ENCODE results near the gene OR13A1.
"Not testable (repeated sequence)": the region's sequence is repeated elsewhere in the genome, so short reads cannot be mapped to it uniquely, and the experiment has no call there.

OR13A1 gene, protein sequence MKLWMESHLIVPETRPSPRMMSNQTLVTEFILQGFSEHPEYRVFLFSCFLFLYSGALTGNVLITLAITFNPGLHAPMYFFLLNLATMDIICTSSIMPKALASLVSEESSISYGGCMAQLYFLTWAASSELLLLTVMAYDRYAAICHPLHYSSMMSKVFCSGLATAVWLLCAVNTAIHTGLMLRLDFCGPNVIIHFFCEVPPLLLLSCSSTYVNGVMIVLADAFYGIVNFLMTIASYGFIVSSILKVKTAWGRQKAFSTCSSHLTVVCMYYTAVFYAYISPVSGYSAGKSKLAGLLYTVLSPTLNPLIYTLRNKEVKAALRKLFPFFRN

DNA sequence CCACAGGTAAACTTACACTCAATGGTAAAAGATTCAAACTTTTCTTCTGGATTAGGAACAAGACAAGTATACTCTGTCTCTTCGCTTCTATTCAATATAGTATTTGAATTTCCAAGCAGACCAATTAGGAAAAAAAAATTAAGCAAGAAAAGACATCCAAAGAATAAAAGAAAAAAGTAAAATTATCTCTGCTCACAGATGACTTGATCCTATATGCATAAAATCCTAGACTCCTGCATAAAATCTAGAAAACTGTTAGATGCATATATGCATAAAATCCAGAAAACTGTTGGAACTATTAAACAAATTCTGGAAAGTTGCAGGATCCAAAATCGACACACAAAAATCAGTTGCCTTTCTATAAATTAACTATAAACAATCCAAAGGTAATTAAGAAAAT is at the start of gene OR13A1:
Gene OR13A1, minus strand, starts transcription at position 101 of the 400 bp plus-strand sequence. CDS start 11,186 bp downstream, outside the sequence.
- DNase-seq (ENCODE audit: low spot score): no peak

DNA sequence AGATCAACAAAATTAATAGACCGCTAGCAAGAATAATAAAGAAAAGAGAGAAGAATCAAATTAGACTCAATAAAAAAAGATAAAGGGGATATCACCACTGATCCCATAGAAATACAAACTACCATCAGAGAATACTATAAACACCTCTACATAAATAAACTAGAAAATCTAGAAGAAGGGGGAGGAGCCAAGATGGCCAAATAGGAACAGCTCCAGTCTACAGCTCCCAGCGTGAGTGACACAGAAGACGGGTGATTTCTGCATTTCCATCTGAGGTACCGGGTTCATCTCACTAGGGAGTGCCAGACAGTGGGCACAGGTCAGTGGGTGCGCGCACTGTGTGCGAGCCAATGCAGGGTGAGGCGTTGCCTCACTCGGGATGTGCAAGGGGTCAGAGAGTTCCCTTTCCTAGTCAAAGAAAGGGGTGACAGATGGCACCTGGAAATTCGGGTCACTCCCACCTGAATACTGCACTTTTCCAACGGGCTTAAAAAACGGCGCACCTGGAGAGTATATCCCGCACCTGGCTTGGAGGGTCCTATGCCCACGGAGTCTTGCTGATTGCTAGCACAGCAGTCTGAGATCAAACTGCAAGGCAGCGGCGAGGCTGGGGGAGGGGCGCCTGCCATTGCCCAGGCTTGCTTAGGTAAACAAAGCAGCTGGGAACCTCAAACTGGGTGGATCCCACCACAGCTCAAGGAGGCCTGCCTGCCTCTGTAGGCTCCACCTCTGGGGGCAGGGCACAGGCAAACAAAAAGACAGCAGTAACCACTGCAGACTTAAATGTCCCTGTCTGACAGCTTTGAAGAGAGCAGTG is 46.8 kb upstream of the OR13A1 start:
- DNase-seq (ENCODE audit: low spot score): not testable (repeated sequence)

DNA sequence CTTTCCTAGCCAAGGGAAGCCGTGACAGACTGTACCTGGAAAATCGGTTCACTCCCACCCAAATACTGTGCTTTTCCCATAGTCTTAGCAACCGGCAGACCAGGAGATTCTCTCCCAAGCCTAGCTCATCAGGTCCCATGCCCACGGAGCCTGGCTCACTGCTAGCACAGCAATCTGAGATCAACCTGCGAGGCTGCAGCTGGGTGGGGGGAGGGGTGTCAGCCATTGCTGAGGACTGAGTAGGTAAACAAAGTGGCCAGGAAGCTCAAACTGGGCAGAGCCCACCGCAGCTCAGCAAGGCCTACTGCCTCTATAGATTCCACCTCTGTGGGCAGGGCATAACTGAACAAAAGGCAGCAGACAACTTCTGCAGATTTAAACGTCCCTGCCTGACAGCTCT is 43.6 kb upstream of the OR13A1 start:
- DNase-seq (ENCODE audit: low spot score): not testable (repeated sequence)

DNA sequence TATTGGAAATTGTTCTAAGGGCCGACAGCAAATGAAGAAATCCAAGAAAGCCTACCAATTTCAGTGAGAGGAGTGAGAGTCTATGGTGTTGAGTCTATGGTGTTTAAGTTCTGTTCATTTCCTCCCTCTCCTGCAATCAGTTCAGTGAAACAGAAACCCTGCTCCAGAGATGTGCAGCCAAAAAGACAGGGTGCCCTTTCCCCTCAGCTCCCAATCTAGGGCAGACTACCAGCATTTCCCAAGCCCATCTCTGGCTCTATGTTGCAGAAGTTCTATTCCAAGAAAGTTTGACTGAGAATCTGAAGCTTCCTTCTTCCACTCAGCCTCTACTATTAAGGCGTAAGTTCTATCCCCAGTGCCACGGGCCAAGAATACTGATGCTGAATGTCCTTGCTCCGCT is 40.1 kb upstream of the OR13A1 start:
- no peak for DNase-seq (ENCODE audit: low spot score)

DNA sequence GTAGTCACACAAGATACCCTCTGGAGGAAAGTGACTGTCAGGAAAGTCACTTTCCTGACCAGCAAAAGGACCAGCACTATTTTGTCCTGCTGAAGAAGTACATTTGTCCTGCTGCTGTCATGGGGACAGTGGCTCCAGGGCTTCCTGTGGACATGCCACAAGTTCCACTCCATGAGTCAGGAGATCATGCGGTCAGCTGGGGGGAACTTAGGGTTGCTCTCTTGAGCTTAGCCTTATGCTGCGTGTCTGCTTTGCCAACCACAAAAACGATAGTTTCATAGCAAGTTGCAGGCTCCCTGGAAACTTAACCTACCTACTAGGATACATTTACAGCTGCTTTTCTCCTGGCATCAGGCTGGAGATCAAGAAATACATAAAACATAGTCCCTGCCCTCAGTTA is 38.9 kb upstream of the OR13A1 start:
- DNase-seq (ENCODE audit: low spot score): no peak

DNA sequence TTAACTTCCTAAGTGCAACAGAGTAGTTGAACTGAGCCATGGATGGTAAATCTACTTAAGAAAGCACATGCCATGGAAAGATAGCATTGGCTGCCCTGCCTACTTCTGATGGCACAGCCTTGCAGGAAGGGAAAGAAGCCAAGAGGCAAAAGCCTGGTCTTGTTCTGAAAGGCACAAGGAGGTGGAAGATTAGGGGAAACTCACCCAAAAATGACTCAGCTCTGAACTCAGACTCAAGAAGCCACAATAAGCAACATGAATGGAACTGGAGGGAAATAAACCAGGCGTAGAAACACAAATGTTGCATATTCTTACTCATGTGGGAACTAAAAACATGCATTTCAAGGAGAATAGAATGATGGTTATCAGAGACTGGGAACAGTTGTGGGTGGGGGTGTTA is 37.8 kb upstream of the OR13A1 start:
- no peak for DNase-seq (ENCODE audit: low spot score)

DNA sequence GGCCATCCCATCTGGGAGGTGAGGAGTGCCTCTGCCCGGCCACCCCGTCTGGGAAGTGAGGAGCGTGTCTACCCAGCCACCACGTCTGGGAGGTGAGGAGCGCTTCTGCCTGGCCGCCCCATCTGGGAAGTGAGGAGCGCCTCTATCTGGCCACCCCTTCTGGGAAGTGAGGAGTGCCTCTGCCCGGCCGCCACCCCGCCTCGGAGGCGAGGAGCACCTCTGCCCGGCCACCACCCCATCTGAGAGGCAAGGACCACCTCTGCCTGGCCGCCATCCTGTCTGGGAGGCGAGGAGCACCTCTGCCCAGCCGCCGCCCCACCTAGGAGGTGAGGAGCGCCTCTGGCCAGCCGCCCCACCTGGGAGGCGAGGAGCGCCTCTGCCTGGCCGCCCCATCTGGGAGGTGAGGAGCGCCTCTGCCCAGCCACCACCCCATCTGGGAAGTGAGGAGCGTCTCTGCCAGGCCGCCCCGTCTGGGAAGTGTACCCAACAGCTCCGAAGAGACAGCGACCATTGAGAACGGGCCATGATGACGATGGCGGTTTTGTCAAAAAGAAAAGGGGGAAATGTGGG is 32.9 kb upstream of the OR13A1 start:
- not testable (repeated sequence) for DNase-seq (ENCODE audit: low spot score)

DNA sequence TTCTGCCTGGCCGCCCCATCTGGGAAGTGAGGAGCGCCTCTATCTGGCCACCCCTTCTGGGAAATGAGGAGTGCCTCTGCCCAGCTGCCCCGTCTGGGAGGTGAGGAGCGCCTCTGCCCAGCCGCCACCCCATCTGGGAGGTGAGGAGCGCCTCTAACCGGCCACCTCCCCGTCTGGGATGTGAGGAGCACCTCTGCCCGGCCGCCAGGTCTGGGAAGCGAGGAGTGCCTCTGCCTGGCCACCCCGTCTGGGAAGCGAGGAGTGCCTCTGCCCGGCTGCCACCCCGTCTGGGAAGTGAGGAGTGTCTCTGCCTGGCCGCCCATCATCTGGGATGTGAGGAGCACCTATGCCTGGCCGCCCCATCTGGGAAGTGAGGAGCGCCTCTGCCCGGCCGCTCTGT is 32.1 kb upstream of the OR13A1 start:
- not testable (repeated sequence) for DNase-seq (ENCODE audit: low spot score)

DNA sequence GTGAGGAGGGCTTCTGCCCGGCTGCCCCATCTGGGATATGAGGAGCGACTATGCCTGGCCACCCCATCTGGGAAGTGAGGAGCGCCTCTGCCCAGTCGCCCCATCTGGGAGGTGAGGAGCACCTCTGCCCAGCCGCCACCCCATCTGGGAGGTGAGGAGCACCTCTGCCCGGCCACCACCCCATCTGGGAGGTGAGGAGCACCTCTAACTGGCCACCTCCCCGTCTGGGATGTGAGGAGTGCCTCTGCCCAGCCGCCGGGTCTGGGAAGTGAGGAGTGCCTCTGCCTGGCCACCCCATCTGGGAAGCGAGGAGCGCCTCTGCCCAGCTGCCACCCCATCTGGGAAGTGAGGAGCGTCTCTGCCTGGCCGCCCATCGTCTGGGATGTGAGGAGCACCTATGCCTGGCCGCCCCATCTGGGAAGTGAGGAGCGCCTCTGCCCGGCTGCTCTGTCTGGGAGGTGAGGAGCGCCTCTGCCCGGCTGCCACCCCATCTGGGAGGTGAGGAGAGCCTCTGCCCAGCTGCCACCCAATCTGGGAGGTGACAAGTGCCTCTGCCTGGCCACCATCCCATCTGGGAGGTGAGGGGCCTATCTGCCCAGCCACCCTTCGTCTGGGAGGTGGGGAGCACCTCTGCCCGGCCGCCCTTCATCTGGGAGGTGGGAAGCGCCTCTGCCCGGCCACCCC is 31.4 kb upstream of the OR13A1 start:
- not testable (repeated sequence) for DNase-seq (ENCODE audit: low spot score)

DNA sequence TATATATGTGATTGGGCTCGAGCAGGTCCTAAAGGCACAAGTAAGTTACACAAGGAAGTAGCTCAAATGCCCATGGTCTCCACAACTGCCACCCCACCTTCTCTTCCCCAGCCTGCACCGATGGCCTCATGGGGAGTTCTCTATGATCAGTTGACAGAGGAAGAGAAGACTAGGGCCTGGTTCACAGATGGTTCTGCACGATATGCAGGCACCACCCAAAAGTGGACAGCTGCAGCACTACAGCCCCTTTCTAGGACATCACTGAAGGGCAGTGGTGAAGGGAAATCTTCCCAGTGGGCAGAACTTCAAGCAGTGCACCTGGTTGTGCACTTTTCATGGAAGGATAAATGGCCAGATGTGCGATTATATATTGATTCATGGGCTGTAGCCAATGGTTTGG is 25.0 kb upstream of the OR13A1 start:
- not testable (repeated sequence) for DNase-seq (ENCODE audit: low spot score)

DNA sequence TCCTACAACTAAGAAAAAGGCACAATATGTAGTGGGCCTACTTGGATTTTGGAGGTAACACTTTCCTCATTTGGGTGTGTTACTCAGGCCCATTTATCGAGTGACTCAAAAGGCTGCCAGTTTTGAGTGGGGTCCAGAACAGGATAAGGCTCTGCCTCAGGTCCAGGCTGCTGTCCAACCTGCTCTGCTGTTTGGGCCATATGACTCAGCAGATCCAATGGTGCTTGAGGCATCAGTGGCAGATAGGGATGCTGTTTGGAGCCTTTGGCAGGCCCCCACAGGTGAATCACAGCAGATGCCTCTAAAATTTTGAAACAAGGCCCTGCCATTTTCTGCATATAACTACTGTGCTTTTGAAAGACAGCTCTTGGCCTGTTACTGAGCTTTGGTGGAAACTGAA is 24.5 kb upstream of the OR13A1 start:
- no peak for DNase-seq (ENCODE audit: low spot score)

DNA sequence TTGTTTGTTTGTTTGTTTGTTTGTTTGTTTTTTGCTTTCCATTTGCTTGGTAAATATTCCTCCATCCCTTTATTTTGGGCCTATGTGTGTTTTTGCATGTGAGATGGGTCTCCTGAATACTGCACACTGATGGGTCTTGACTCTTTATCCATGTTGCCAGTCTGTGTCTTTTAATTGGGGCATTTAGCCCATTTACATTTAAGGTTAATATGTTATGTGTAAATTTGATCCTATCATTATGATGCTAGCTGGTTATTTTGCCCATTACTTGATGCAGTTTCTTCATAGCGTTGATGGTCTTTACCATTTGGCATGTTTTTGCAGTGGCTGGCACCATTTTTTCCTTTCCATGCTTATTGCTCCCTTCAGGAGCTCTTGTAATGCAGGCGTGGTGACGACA is 16.4 kb upstream of the OR13A1 start:
- DNase-seq (ENCODE audit: low spot score): not testable (repeated sequence)

DNA sequence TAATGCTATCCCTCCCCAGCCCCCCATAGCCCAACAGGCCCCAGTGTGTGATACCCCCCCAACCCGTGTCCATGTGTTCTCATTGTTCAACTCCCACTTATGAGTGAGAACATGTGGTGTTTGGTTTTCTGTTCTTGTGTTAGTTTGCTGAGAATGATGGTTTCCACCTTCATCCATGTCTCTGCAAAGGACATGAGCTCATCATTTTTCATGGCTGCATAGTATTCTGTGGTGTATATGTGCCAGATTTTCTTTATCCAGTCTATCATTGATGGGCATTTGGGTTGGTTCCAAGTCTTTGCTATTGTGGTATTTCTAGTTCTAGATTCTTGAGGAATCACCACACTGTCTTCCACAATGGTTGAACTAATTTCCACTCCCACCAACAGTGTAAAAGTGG is 11.5 kb upstream of the OR13A1 start:
- DNase-seq (ENCODE audit: low spot score): not testable (repeated sequence)

DNA sequence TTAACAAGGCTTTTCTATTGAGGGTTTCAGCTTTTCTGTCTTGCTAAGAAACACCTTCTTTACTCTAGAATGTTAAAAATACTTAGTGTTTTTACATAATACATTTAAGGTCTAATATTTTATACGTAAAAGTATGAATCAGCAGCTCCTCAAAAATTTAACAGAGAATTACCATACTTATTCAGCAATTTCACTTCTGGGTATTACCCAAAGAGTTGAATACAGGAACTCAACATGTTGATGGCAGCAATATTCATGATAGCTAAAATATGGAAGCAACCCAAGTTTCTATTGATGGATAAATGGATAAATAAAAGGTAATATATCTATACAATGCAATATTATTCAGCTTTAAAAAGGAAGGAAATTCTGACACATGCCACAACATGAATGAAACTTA is 9.7 kb upstream of the OR13A1 start:
- DNase-seq (ENCODE audit: low spot score): no peak

DNA sequence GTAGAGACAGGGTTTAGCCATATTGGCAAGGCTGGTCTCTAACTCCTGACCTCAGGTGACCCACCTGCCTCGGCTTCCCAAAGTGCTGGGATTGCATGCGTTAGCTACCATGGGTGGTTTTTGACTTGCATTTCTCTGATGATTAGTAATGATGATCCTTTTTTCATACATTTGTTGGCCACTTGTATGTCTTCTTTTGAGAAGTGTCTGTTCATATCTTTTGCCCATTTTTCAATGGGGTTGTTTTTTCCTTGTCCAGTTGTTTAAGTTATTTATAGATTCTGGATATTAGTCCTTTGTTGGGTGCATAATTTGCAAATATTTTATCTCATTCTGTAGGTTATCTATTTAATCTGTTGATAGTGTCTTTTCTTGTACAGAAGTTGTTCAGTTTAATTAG is 4.3 kb upstream of the OR13A1 start:
- DNase-seq (ENCODE audit: low spot score): no peak

DNA sequence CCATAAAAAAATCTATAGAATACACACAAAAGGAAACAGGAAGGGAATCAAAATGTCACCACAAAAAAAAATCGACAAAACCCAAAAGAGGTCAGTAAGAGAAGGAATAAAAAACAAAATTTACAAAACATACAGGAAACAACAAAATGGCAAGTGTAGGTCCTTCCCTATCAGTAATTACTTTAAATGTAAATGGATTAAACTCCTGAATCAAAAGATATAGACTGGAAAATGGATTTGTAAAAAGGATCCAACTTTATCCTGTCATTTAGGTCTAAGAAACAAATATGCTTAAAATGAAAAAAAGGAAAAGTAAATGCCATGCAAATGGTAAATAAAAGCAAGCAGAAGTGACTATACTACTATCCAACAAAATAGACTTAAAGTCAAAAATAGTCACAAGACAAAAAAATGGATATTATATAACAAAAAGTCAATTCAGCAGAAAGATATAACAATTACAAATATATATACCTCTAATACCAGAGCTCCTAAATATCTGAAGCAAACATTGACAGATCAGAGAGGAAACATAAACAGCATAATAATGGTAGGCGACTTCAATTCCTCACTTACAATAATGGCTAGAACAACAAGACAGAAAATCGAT is 2.0 kb downstream of the OR13A1 start:
- DNase-seq (ENCODE audit: low spot score): no peak

DNA sequence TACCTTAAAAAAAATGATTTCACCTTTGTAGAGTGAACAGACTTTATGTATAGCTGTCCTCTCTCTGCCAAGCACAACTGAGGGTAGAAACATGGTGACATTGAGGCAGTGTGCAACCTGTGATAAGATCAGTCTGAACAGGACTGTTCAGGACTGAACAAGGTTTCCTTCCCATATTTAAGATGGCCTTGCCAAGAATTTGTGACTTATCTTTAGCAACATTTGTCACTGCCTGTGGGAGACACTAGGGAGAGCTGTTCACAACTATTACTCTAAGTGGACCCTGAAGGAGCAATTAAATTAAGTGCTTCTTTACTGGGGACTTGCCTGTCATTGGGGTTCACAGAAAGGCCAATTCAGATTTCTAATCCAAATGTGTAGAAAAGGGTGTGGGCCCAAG is 6.7 kb downstream of the OR13A1 start:
- DNase-seq (ENCODE audit: low spot score): no peak

DNA sequence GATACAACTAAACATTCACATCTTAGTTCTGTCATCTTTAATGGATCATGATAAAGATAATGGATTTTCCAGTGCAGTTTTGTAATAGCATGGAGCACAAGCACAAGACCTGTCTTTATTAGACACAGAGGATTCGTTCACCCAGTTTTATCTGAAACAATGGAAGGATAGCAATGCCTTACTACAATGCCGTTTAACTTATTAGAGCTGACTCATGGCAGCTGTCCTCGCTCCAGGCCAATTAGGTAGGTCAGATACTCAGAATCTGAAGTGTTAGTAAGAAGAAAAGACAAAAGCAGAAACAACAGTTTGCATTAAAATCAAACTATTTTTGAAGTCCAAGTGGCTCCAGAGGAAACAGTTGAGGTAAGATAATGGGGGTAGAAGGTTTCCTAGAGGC is 12.8 kb downstream of the OR13A1 start:
- DNase-seq (ENCODE audit: low spot score): no peak

DNA sequence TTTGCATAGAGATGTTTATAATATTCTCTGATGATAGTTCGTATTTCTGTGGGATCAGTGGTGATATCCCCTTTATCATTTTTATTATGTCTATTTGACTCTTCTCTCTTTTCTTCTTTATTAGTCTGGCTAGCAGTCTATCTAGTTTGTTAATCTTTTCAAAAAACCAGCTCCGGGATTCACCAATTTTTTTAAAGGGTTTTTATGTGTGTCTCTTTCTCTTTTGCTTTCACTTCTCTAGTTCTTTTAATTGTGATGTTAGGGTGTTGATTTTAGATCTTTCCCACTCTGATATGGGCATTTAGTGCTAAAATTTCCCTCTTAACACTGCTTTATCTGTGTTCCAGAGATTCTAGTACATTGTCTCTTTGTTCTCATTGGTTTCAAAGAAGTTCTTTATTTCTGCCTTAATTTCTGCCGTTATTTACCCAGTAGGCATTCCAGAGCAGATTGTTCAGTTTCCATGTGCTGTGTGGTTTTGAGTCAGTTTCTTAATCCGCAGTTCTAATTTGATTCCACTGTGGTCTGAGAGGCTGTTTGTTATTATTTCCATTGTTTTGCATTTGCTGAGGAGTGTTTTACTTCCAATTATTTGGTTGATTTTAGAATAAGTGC is 17.0 kb downstream of the OR13A1 start:
- DNase-seq (ENCODE audit: low spot score): not testable (repeated sequence)

DNA sequence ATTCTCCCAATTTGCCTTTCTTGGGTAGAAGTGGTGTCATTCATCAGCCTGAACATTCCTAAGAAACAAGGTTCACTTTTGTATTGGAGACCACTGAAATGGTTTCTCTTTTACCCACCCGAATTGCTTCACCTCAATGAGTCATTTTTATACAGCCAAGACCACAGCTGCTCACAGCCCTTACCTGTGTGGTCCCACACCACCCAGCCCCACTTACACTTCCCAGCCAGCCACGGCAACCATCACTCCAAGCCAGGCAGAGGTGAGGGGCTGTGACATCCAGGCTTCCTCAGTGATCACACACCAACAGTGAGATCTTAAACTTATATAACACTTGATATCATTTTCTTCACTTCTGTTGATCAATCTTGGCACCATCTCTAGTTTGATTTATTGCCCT is 20.7 kb downstream of the OR13A1 start:
- no peak for DNase-seq (ENCODE audit: low spot score)

DNA sequence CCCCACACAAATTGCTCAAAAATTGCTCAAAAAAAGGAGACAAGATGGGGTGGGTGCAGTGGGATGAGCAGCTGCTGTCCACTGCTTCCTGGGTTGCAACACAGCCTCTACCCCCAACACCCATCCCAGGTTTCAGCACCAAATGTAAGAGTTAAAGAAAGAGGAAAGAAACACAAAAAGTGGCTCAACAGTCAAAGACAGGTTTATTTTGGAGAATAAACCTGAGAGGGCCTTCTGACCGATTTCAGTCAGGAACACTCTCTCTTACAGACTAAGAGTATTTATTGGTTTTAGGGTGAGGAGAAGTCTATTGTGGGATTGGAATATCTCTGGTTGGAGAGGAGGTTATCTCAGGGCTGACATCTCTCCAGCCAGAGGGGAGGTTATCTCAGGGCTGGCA is 28.4 kb downstream of the OR13A1 start:
- DNase-seq (ENCODE audit: low spot score): no peak

DNA sequence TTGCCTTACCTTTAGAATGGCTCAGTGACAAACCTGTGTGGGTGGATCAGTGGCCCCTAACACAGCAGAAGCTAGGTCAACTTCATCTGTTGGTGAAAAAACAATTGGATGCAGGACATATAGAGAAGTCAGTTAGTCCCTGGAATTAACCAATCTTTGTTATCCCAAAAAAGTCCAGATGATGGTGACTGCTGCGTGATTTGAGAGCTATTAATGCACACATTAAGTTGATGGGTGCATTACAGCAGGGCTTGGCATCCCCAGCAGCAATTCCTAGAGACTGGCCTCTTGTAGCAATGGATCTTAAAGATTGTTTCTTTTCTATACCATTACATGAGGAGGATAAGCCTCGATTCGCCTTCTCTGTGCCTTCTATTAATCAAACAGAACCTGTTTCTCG is 33.3 kb downstream of the OR13A1 start:
- no peak for DNase-seq (ENCODE audit: low spot score)

Data from iPS-NIHi11 (cell line).